HG02840 (cell line): ENCODE results near the gene ACTL9.

ENCODE experiments used
- ATAC-seq: cut with Tn5 transposase; IDR thresholded peaks from one replicate; pipeline ENCODE4 v1.9.1; 2021; ENCODE audit warnings: mild to moderate bottlenecking, moderate library complexity, moderate number of reproducible peaks; ENCODE audit not compliant: unreplicated experiment, low FRiP score

The ACTL9 gene

GRCh38 chr19:8648240-8648639 is 50.4 kb downstream of the ACTL9 start:
- ATAC-seq: no peak
